ENCODE results near the gene ARPIN. TPM values are rescaled to one million over a fixed set of nuclear protein-coding genes. Genes with fewer than 3 reads are reported as not detected.

Gene ARPIN
- total RNA-seq, 1 experiment from 2014 or later = 8.8 TPM

DNA sequence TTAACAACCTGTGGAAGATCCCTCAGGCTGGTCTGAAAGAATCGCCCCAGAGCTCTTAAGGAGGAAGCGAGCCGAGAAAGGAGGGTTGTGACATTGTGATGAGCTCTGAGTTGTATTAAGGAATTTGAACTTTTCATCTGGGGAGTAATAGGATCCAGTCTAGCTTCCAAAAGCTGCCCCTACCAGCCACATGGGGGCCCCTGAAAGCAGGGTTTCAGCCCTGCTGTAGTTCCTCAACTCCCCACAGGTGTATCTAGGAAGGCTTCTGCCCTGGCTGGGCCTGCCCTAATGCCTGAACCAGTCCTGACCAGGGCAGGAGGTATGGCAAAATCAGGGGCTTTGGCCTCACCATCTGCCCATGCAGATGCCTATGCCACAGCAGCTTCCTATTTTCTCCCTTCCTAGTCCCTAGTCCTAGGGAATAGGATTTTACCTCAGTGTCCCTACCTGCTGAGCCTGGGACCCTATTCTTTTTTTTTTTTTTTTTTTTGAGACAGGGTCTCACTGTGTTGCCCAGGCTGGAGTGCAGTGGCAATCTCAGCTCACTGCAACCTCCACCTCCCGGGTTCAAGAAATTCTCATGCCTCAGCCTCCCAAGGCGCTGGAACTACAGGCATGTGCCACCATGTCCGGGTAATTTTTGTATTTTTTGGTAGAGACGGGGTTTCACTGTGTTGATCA lies 14.0 kb downstream of the ARPIN start:
- Histone ChIP-seq H3K36me3 (ENCODE audit: control insufficient read depth in 1 of 2, insufficient read depth in 2 of 2, low read length in 2 of 2) (no peaks in the 10 kb centered on the region), H3K9me2 (ENCODE audit: insufficient read depth) (no peaks in the 10 kb centered on the region), H3K9ac (ENCODE audit: low read length) (no peak overlapping the region), H3K4me1 (ENCODE audit: control insufficient read depth in 1 of 2, insufficient read depth in 2 of 2, low read length in 2 of 2) (peaks cover 0 to 11% of the 10 kb centered on the region in 2 experiments; a peak in 1 of 4 replicates), H2AFZ (ENCODE audit: low read depth, low read length, poor library complexity, severe bottlenecking) (no peak overlapping the region), H4K20me1 (ENCODE audit: insufficient read depth) (no peaks in the 10 kb centered on the region), H3K4me3 (replicated peaks in 1 of 2; ENCODE audit: low read depth in 1 of 2, low read length in 2 of 2) (no peak overlapping the region), H3K9me3 (ENCODE audit: control insufficient read depth in 1 of 2, insufficient read depth in 1 of 2, low read depth in 1 of 2, low read length in 2 of 2) (no peaks in the 10 kb centered on the region), H3K27me3 (ENCODE audit: insufficient read depth, low read length) (no peaks in the 10 kb centered on the region), H3K27ac (ENCODE audit: low read depth, low read length) (no peak overlapping the region), H3K79me2 (ENCODE audit: insufficient read depth, low read length) (no peaks in the 10 kb centered on the region), H3K4me2 (ENCODE audit: low read length) (no peak overlapping the region)
- CTCF ChIA-PET = interaction anchor here (0.8 to 2.5 kb wide), 12 partner anchors 11 to 323 kb away, joined by 3 to 35 read pairs (median 4); partner anchors contain the start of gene ARPIN
- RAD21 ChIA-PET (ENCODE audit: low non-redundant PET in 1 of 2, low total read pairs in 2 of 2, uncharacterized antibody in 2 of 2, unreplicated experiment in 2 of 2) = interaction anchor here (0.7 to 1.0 kb wide), 4 partner anchors 11 to 189 kb away, joined by 3 to 4 read pairs (median 3); no protein-coding TSS in a partner anchor
- BruUV-seq (replicated peaks) = no TSS peak
- peak; percentile 86 for ATAC-seq
- DNase-seq (ENCODE audit: low read depth, low spot score) = peak; percentile 60
- TF ChIP-seq YY1 (IDR thresholded peaks at IDR 0.05; ENCODE audit: extremely low read depth, insufficient replicate concordance, low read depth, low read length) = no peak
- no peak for TF ChIP-seq JUND (IDR thresholded peaks at IDR 0.05)
- TF ChIP-seq EZH2 (IDR thresholded peaks at IDR 0.05) = no peak
- TF ChIP-seq RAD21 (IDR thresholded peaks at IDR 0.05; ENCODE audit: low read depth) = peak; percentile 96
- no peak for TF ChIP-seq POLR2A (IDR thresholded peaks at IDR 0.05; ENCODE audit: borderline replicate concordance, extremely low read depth, insufficient read depth, insufficient read length)
- TF ChIP-seq, protein P1, sequence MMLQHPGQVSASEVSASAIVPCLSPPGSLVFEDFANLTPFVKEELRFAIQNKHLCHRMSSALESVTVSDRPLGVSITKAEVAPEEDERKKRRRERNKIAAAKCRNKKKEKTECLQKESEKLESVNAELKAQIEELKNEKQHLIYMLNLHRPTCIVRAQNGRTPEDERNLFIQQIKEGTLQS (IDR thresholded peaks at IDR 0.05) = no peak
- no peak for TF ChIP-seq CBX3 (IDR thresholded peaks at IDR 0.05; ENCODE audit: low read depth)
- no peak for TF ChIP-seq POLR2AphosphoS5 (IDR thresholded peaks at IDR 0.05; ENCODE audit: low read depth, low read length)
- TF ChIP-seq EZH2phosphoT487 (IDR thresholded peaks at IDR 0.05; ENCODE audit: borderline replicate concordance) = no peak
- TF ChIP-seq FOSL1 (IDR thresholded peaks at IDR 0.05; ENCODE audit: low read depth) = no peak
- TF ChIP-seq CEBPB (IDR thresholded peaks at IDR 0.05; ENCODE audit: low read depth) = no peak
- TF ChIP-seq, protein P2, sequence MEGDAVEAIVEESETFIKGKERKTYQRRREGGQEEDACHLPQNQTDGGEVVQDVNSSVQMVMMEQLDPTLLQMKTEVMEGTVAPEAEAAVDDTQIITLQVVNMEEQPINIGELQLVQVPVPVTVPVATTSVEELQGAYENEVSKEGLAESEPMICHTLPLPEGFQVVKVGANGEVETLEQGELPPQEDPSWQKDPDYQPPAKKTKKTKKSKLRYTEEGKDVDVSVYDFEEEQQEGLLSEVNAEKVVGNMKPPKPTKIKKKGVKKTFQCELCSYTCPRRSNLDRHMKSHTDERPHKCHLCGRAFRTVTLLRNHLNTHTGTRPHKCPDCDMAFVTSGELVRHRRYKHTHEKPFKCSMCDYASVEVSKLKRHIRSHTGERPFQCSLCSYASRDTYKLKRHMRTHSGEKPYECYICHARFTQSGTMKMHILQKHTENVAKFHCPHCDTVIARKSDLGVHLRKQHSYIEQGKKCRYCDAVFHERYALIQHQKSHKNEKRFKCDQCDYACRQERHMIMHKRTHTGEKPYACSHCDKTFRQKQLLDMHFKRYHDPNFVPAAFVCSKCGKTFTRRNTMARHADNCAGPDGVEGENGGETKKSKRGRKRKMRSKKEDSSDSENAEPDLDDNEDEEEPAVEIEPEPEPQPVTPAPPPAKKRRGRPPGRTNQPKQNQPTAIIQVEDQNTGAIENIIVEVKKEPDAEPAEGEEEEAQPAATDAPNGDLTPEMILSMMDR (IDR thresholded peaks at IDR 0.05 in 2 of 3, conservative IDR thresholded peaks at IDR 0.05 in 1 of 3; ENCODE audit: borderline replicate concordance in 1 of 3, insufficient read depth in 1 of 3, low read depth in 2 of 3, low read length in 2 of 3) = peak; percentile 90 to 97 (median 91)
- no peak for TF ChIP-seq TCF7L2 (IDR thresholded peaks at IDR 0.05; ENCODE audit: borderline replicate concordance, extremely low read depth, insufficient read depth, insufficient read length)
- TF ChIP-seq, protein P3, sequence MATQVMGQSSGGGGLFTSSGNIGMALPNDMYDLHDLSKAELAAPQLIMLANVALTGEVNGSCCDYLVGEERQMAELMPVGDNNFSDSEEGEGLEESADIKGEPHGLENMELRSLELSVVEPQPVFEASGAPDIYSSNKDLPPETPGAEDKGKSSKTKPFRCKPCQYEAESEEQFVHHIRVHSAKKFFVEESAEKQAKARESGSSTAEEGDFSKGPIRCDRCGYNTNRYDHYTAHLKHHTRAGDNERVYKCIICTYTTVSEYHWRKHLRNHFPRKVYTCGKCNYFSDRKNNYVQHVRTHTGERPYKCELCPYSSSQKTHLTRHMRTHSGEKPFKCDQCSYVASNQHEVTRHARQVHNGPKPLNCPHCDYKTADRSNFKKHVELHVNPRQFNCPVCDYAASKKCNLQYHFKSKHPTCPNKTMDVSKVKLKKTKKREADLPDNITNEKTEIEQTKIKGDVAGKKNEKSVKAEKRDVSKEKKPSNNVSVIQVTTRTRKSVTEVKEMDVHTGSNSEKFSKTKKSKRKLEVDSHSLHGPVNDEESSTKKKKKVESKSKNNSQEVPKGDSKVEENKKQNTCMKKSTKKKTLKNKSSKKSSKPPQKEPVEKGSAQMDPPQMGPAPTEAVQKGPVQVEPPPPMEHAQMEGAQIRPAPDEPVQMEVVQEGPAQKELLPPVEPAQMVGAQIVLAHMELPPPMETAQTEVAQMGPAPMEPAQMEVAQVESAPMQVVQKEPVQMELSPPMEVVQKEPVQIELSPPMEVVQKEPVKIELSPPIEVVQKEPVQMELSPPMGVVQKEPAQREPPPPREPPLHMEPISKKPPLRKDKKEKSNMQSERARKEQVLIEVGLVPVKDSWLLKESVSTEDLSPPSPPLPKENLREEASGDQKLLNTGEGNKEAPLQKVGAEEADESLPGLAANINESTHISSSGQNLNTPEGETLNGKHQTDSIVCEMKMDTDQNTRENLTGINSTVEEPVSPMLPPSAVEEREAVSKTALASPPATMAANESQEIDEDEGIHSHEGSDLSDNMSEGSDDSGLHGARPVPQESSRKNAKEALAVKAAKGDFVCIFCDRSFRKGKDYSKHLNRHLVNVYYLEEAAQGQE (IDR thresholded peaks at IDR 0.05; ENCODE audit: low read depth) = no peak
- TF ChIP-seq, protein P4, sequence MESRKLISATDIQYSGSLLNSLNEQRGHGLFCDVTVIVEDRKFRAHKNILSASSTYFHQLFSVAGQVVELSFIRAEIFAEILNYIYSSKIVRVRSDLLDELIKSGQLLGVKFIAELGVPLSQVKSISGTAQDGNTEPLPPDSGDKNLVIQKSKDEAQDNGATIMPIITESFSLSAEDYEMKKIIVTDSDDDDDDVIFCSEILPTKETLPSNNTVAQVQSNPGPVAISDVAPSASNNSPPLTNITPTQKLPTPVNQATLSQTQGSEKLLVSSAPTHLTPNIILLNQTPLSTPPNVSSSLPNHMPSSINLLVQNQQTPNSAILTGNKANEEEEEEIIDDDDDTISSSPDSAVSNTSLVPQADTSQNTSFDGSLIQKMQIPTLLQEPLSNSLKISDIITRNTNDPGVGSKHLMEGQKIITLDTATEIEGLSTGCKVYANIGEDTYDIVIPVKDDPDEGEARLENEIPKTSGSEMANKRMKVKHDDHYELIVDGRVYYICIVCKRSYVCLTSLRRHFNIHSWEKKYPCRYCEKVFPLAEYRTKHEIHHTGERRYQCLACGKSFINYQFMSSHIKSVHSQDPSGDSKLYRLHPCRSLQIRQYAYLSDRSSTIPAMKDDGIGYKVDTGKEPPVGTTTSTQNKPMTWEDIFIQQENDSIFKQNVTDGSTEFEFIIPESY (IDR thresholded peaks at IDR 0.05; ENCODE audit: extremely low read depth, insufficient replicate concordance, low read length) = no peak
- no peak for TF ChIP-seq SP1 (IDR thresholded peaks at IDR 0.05; ENCODE audit: low read depth)
- TF ChIP-seq, protein P5, sequence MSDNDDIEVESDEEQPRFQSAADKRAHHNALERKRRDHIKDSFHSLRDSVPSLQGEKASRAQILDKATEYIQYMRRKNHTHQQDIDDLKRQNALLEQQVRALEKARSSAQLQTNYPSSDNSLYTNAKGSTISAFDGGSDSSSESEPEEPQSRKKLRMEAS (IDR thresholded peaks at IDR 0.05) = no peak
- intact Hi-C loops (cut with micrococcal nuclease) = loop anchor here (1.0 kb wide), 3 partner anchors 73 to 188 kb away; no protein-coding TSS in a partner anchor
- POLR2A ChIA-PET = no interaction called here
